Measurements from ENCODE around the gene NDUFB3.
"Not testable (repeated sequence)": the region's sequence is repeated elsewhere in the genome, so short reads cannot be mapped to it uniquely, and the experiment has no call there.

- not testable (repeated sequence) for TF ChIP-seq POLR2AphosphoS5, CTCF, POLR2A, EP300 (IDR thresholded peaks at IDR 0.05)
Measured at GRCh38 chr2:201063516-201063915, 8.3 kb upstream of the NDUFB3 start.
